ENCODE measurements around the gene PATL1. TPM values are rescaled to one million over a fixed set of nuclear protein-coding genes. Genes with fewer than 3 reads are reported as not detected.

The PATL1 gene
- 8.4 and 11.6 TPM in 2 replicates for total RNA-seq

GRCh38 chr11:59668950-59669610 is at the start of gene PATL1:
Gene PATL1, minus strand, starts transcription at chr11:59669037. Its CDS starts 142 bp downstream, at chr11:59668895.

GRCh38 chr11:59713745-59714144 is 44.9 kb upstream of the PATL1 start, which contains the start of gene OR10V1:
Gene OR10V1, minus strand, starts transcription at chr11:59713845. Its CDS starts 0 bp downstream, at chr11:59713845.

GRCh38 chr11:59615637-59616395 is 53.0 kb downstream of the PATL1 start, which contains the start of gene OSBP:
Gene OSBP, minus strand, starts transcription at chr11:59615774. Its CDS starts 110 bp downstream, at chr11:59615664.

Other genes starting within 250 kb of the PATL1 start
- not detected in 2 replicates for gene OR5A2, start 242.6 kb downstream of the PATL1 start, total RNA-seq
- not detected in 2 replicates for gene OR5A1, start 232.6 kb downstream of the PATL1 start, total RNA-seq
- not detected in 2 replicates for gene OR4D6, start 212.1 kb downstream of the PATL1 start, total RNA-seq
- gene OR4D10, start 195.7 kb downstream of the PATL1 start, total RNA-seq: not detected in 2 replicates
- gene OR4D11, start 165.5 kb downstream of the PATL1 start, total RNA-seq: not detected in 2 replicates
- gene OR4D9, start 157.5 kb downstream of the PATL1 start, total RNA-seq: not detected in 2 replicates
- 34.4 and 50.2 TPM in 2 replicates for gene OSBP, start 53.3 kb downstream of the PATL1 start, total RNA-seq
- gene OR10V1, start 44.8 kb upstream of the PATL1 start, total RNA-seq: not detected in 2 replicates
- gene STX3, start 86.3 kb upstream of the PATL1 start, total RNA-seq: 19.0 and 20.2 TPM in 2 replicates
- gene MRPL16, start 141.7 kb upstream of the PATL1 start, total RNA-seq: 35.7 and 52.7 TPM in 2 replicates
- not detected in 2 replicates for gene CBLIF, start 176.5 kb upstream of the PATL1 start, total RNA-seq
- gene TCN1, start 197.4 kb upstream of the PATL1 start, total RNA-seq: not detected in 2 replicates
- gene OOSP3, start 209.7 kb upstream of the PATL1 start, total RNA-seq: not detected in 2 replicates

All from smooth muscle cell of trachea (primary cell).